ENCODE results near the gene RHBDF2. TPM values are rescaled to one million over a fixed set of nuclear protein-coding genes. Genes with fewer than 3 reads are reported as not detected.

RHBDF2 gene
- total and polyA plus RNA-seq, 2 experiments from 2014 or later = 4.9 to 11.0 TPM

DNA sequence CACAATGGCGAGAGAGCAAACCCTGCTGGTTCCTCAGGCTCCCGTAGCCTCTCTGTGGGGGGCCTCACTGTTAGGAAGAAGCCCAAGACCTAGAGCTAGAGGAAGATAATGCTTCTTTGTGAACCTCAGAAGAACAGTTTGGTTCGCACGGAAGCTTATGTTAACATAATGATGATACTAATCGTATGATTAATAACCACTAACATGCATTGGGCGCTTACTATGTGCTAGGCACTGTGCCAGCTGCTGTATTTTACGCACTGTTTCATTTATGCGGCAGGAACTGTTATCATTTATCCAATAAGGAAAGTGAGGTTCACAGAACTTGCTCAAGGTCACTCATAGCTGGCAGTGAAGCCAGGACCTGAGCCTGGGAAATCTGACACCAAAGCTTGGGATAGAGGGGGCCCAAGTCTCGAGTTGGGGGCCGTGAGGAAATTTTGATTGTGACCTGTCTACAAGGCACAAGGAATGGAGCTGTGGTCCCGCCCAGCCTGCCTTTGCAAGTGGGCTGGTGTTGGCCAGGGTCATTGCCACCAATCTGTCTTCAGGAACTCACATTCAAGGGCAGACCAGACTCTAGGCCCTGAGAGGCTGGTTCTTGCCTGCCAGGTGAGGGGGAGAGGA lies 45.4 kb upstream of the RHBDF2 start:
- H3K27ac ChIP-seq = no peak overlapping the region
- no peak for DNase-seq (ENCODE audit: low spot score)

DNA sequence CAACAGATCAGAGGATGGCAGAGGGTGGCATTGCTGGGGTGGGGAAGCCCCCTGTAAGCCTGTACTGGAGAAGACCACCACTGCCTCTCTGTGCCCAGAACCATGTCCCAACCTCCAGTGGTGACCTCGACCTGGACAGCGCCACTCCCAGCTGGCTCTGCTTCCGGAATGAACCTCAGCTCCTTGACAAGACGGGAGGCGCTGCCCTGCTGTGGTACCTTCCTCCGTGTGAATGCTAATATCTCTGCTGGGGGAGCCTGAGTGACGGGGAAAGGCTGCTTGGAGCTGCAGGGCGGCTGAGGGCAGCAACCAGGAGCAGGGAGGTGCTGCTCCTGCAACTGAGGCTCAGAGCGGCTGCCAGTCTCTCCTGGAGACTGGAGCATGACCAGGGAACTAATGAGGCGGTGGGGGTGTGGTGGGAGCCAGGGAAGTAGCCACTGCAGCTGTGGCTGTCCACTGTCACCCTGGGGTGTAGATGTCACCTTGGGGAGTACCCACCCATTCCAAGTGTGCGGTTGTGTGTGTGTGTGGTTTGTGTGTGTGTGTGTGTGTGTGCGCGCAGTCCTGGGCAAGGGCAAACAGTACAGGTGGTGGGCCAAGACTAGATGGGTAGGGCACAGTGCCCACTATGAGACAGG lies 44.8 kb upstream of the RHBDF2 start:
- Histone ChIP-seq H3K9me2 (replicated peaks; ENCODE audit: insufficient read depth) (no peaks in the 10 kb centered on the region), H4K20me1 (ENCODE audit: insufficient read depth, poor library complexity, severe bottlenecking) (no peaks in the 10 kb centered on the region), H3K27ac (no peak overlapping the region), H3K4me3 (no peak overlapping the region), H3K4me1 (ENCODE audit: insufficient read depth) (peaks cover 54% of the 10 kb centered on the region), H3K27me3 (no peaks in the 10 kb centered on the region), H2AFZ (no peak overlapping the region), H3K79me2 (no peaks in the 10 kb centered on the region), H3K9me3 (ENCODE audit: low read depth) (no peaks in the 10 kb centered on the region), H3K36me3 (replicated peaks; ENCODE audit: insufficient read depth, low read depth) (no peaks in the 10 kb centered on the region), H3K4me2 (no peak overlapping the region)
- TF ChIP-seq, protein P1, sequence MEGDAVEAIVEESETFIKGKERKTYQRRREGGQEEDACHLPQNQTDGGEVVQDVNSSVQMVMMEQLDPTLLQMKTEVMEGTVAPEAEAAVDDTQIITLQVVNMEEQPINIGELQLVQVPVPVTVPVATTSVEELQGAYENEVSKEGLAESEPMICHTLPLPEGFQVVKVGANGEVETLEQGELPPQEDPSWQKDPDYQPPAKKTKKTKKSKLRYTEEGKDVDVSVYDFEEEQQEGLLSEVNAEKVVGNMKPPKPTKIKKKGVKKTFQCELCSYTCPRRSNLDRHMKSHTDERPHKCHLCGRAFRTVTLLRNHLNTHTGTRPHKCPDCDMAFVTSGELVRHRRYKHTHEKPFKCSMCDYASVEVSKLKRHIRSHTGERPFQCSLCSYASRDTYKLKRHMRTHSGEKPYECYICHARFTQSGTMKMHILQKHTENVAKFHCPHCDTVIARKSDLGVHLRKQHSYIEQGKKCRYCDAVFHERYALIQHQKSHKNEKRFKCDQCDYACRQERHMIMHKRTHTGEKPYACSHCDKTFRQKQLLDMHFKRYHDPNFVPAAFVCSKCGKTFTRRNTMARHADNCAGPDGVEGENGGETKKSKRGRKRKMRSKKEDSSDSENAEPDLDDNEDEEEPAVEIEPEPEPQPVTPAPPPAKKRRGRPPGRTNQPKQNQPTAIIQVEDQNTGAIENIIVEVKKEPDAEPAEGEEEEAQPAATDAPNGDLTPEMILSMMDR (IDR thresholded peaks at IDR 0.05; ENCODE audit: poor library complexity) = no peak
- TF ChIP-seq EZH2 (IDR thresholded peaks at IDR 0.05; ENCODE audit: borderline replicate concordance) (no peak), EZH2phosphoT487 (IDR thresholded peaks at IDR 0.05; ENCODE audit: low read depth, severe bottlenecking, unreplicated experiment) (no peak)
- DNase-seq (ENCODE audit: low spot score) = no peak
- WGBS (ENCODE audit: low lambda C conversion rate, missing lambda C conversion rate) = 78% methylated on average over 13 of the region's 13 CpGs

More for the DNA sequence above, 45.4 kb upstream of the RHBDF2 start:
- H3K4me3 ChIP-seq = no peak overlapping the region
- WGBS (ENCODE audit: low lambda C conversion rate, missing lambda C conversion rate) = 63% methylated on average over 11 of the region's 11 CpGs
- no peaks in the 10 kb centered on the region for H3K27me3 ChIP-seq
- peak overlapping the region; percentile 40 for H3K4me2 ChIP-seq
- H4K20me1 ChIP-seq (ENCODE audit: insufficient read depth, poor library complexity, severe bottlenecking) = no peaks in the 10 kb centered on the region
- no peaks in the 10 kb centered on the region for H3K9me2 ChIP-seq (replicated peaks; ENCODE audit: insufficient read depth)
- H3K4me1 ChIP-seq (ENCODE audit: insufficient read depth) = peaks cover 55% of the 10 kb centered on the region
- TF ChIP-seq EZH2 (IDR thresholded peaks at IDR 0.05; ENCODE audit: borderline replicate concordance) = no peak
- no peak for TF ChIP-seq EZH2phosphoT487 (IDR thresholded peaks at IDR 0.05; ENCODE audit: low read depth, severe bottlenecking, unreplicated experiment)
- TF ChIP-seq, protein P1 (IDR thresholded peaks at IDR 0.05; ENCODE audit: poor library complexity) = no peak
- no peak overlapping the region for H2AFZ ChIP-seq
- H3K9me3 ChIP-seq (ENCODE audit: low read depth) = no peaks in the 10 kb centered on the region
- H3K79me2 ChIP-seq = no peaks in the 10 kb centered on the region
- no peaks in the 10 kb centered on the region for H3K36me3 ChIP-seq (replicated peaks; ENCODE audit: insufficient read depth, low read depth)

DNA sequence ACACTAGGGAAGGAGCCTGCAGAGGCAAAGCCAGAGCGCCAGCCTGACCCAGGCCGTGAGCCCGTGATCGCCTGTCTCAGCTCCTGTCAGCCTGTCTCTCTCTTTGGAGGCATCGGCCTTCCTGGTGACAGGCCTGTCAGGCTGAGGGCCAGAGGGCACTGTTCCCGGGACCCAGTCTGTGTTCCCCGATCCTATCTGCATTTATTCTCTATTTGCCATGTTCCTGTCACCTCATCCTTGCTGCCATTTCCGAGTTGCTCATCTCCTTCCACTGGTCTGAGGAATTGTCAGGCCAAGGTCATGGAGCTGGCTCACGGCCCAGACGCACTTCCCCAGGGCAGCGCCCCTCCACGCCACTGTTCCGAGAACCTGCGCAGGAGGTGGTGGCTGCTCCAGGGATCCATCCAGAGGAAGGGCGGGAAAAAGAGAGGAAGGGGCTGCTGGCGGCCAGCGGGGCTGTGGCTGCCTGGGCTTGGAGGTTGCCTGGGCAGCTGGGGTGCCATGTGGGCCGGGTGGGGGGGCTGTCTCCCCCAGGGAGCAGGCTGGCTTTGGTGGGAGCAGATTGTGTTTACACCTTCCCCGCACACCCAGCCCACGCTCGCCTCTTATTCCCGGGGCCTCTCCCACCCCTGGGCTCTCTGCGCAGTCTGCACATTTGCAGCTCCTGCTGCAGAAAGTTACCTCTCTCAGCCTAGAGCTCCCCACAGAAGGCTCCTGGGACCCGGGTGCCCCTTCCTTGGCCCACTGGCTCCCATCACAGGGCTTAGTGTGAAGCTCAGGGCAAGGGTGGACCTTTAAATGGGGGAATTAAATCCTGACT lies 43.5 kb upstream of the RHBDF2 start:
- Histone ChIP-seq H3K27me3 (no peaks in the 10 kb centered on the region), H3K4me1 (ENCODE audit: insufficient read depth) (peaks cover 54% of the 10 kb centered on the region), H4K20me1 (ENCODE audit: insufficient read depth, poor library complexity, severe bottlenecking) (no peaks in the 10 kb centered on the region), H2AFZ (no peak overlapping the region), H3K27ac (peak overlapping the region; percentile 60), H3K4me2 (peak overlapping the region; percentile 66), H3K36me3 (replicated peaks; ENCODE audit: insufficient read depth, low read depth) (no peaks in the 10 kb centered on the region), H3K79me2 (no peaks in the 10 kb centered on the region), H3K9me3 (ENCODE audit: low read depth) (no peaks in the 10 kb centered on the region), H3K4me3 (no peak overlapping the region), H3K9me2 (replicated peaks; ENCODE audit: insufficient read depth) (no peaks in the 10 kb centered on the region)
- no peak for DNase-seq (ENCODE audit: low spot score)
- TF ChIP-seq EZH2phosphoT487 (IDR thresholded peaks at IDR 0.05; ENCODE audit: low read depth, severe bottlenecking, unreplicated experiment) = no peak
- no peak for TF ChIP-seq EZH2 (IDR thresholded peaks at IDR 0.05; ENCODE audit: borderline replicate concordance)
- TF ChIP-seq, protein P1 (IDR thresholded peaks at IDR 0.05; ENCODE audit: poor library complexity) = no peak
- WGBS (ENCODE audit: low lambda C conversion rate, missing lambda C conversion rate) = 70% methylated on average over 22 of the region's 24 CpGs
